ENCODE measurements around the gene MAP2. TPM values are rescaled to one million over a fixed set of nuclear protein-coding genes. Genes with fewer than 3 reads are reported as not detected.

Gene MAP2
- total RNA-seq, 1 experiment from 2014 or later: 7.6 TPM

- TF ChIP-seq ATF6 (CRISPR knock-in tag; IDR thresholded peaks at IDR 0.05) (no peak), NR2C2 (CRISPR knock-in tag; IDR thresholded peaks at IDR 0.05) (no peak), TCF7 (CRISPR knock-in tag; IDR thresholded peaks at IDR 0.05; ENCODE audit: low read depth) (no peak), FOXK1 (CRISPR knock-in tag; IDR thresholded peaks at IDR 0.05) (peak; percentile 54; the same call in 1 of the 2 replicates)
- ChIA-PET CTCF (no interaction called here), POLR2A (no interaction called here)
- Mint-ChIP-seq H3K9me3 (no peaks in the 10 kb centered on the region), H3K36me3 (0 out of 2 replicates have a peak, but pooled peaks cover 2% of the 10 kb centered on the region), H3K27me3 (ENCODE audit: low read depth) (peaks cover 99% of the 10 kb centered on the region), H3K4me1 (peaks cover 13% of the 10 kb centered on the region), H3K27ac (no peak overlapping the region), H3K4me3 (no peak overlapping the region)
- ATAC-seq: peak; percentile 68
- DNase-seq (ENCODE audit: low spot score): no peak
Observed at GRCh38 chr2:209757163-209757562, 333.3 kb downstream of the MAP2 start.

GRCh38 chr2:209761566-209761965 lies 337.7 kb downstream of the MAP2 start:
- Mint-ChIP-seq H3K27ac (no peak overlapping the region), H3K4me3 (no peak overlapping the region), H3K4me1 (peaks cover 7% of the 10 kb centered on the region), H3K9me3 (no peaks in the 10 kb centered on the region), H3K36me3 (no peaks in the 10 kb centered on the region), H3K27me3 (ENCODE audit: low read depth) (peaks cover 99% of the 10 kb centered on the region)
- DNase-seq (ENCODE audit: low spot score): no peak
- POLR2A ChIA-PET: no interaction called here
- CTCF ChIA-PET: no interaction called here
- TF ChIP-seq NR1H2 (CRISPR knock-in tag; IDR thresholded peaks at IDR 0.05): no peak
- TF ChIP-seq AR (CRISPR knock-in tag; IDR thresholded peaks at IDR 0.05): no peak
- no peak for TF ChIP-seq CBFB (CRISPR knock-in tag; IDR thresholded peaks at IDR 0.05; ENCODE audit: low read depth)
- no peak for TF ChIP-seq ATF1 (CRISPR knock-in tag; IDR thresholded peaks at IDR 0.05)
- TF ChIP-seq GABPB1 (CRISPR knock-in tag; IDR thresholded peaks at IDR 0.05): no peak
- no peak for TF ChIP-seq KAT7 (CRISPR knock-in tag; IDR thresholded peaks at IDR 0.05; ENCODE audit: borderline replicate concordance)
- TF ChIP-seq ZNF512 (CRISPR knock-in tag; IDR thresholded peaks at IDR 0.05; ENCODE audit: borderline replicate concordance): no peak
- TF ChIP-seq CREB1 (CRISPR knock-in tag; IDR thresholded peaks at IDR 0.05): no peak
- TF ChIP-seq ZNF232 (CRISPR knock-in tag; IDR thresholded peaks at IDR 0.05): no peak
- TF ChIP-seq EMX1 (CRISPR knock-in tag; IDR thresholded peaks at IDR 0.05): no peak
- TF ChIP-seq E2F1 (CRISPR knock-in tag; IDR thresholded peaks at IDR 0.05): no peak
- TF ChIP-seq STAT6 (CRISPR knock-in tag; conservative IDR thresholded peaks at IDR 0.05; ENCODE audit: low read depth): no peak
- no peak for TF ChIP-seq SMAD4 (CRISPR knock-in tag; IDR thresholded peaks at IDR 0.05)
- no peak for TF ChIP-seq TEAD1 (CRISPR knock-in tag; IDR thresholded peaks at IDR 0.05)
- TF ChIP-seq MYBL2 (CRISPR knock-in tag; IDR thresholded peaks at IDR 0.05): no peak
- TF ChIP-seq FOXP1 (CRISPR knock-in tag; IDR thresholded peaks at IDR 0.05; ENCODE audit: borderline replicate concordance): no peak
- ATAC-seq: no peak
